GM12872 (cell line): ENCODE measurements around the gene TMEM203.

ENCODE experiments used
- CTCF ChIP-seq: IDR thresholded peaks from 3 replicates; pipeline ENCODE4 v1.5.1; 2011; ENCODE audit warnings: low read depth, mild to moderate bottlenecking, low read length, moderate library complexity; ENCODE audit not compliant: insufficient read depth

Gene TMEM203

GRCh38 chr9:137160716-137161557 lies 44.5 kb downstream of the TMEM203 start:
- no peak for TF ChIP-seq CTCF

- TF ChIP-seq CTCF: no peak
These were observed 45.4 kb downstream of the TMEM203 start for GRCh38 chr9:137160054-137160425.

GRCh38 chr9:137159105-137160053 lies 46.1 kb downstream of the TMEM203 start:
- no peak for TF ChIP-seq CTCF

GRCh38 chr9:137158625-137159024 lies 46.8 kb downstream of the TMEM203 start:
- no peak for TF ChIP-seq CTCF

- TF ChIP-seq CTCF: no peak
These were observed 47.6 kb downstream of the TMEM203 start for GRCh38 chr9:137157618-137158415.

GRCh38 chr9:137156567-137157375 lies 48.7 kb downstream of the TMEM203 start:
- TF ChIP-seq CTCF: no peak
